GM18508 (cell line): ENCODE measurements around the gene HDAC4.

Experiments
- ATAC-seq: cut with Tn5 transposase; IDR thresholded peaks from one replicate; pipeline ENCODE4 v1.9.1; 2021; ENCODE audit warnings: moderate number of reproducible peaks; ENCODE audit not compliant: insufficient read depth, unreplicated experiment

Gene HDAC4

DNA sequence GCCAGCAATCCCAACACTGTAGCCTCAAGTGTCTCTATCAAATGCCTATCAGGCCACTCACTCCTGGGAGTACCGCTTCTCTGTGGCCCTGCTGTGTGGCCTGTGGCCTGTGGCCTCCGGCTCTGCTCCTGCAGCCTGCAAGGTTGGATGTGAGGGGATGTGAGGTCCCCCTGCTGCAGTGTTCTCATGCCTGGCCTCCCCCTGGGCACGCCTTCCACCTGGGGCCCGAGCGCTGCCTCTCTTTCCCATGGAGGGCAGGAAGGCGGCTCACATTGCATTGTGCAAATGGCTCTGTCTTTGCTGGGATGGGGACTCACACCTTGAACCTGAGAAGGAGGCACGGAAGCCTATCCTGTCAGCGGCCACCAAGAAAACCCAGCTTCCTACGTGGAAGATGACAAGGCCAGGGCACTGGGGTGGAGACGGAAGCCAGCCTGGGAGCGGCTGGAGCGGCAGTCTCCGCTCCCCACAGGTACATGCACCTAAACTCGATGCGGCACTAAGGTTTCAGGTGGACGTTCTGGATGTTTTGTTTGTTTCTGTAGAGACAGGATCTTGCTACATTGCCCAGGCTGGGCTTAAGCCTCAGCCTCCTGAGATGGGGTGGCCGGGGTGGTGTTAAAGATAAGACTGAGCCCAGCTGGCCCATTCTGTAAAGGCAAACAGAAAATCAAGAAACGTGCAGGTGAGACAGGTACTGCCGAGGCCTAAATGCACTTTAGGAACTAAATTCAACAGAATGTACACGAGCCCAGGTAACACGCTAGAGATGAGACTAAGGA lies 140.1 kb downstream of the HDAC4 start:
- ATAC-seq = no peak

DNA sequence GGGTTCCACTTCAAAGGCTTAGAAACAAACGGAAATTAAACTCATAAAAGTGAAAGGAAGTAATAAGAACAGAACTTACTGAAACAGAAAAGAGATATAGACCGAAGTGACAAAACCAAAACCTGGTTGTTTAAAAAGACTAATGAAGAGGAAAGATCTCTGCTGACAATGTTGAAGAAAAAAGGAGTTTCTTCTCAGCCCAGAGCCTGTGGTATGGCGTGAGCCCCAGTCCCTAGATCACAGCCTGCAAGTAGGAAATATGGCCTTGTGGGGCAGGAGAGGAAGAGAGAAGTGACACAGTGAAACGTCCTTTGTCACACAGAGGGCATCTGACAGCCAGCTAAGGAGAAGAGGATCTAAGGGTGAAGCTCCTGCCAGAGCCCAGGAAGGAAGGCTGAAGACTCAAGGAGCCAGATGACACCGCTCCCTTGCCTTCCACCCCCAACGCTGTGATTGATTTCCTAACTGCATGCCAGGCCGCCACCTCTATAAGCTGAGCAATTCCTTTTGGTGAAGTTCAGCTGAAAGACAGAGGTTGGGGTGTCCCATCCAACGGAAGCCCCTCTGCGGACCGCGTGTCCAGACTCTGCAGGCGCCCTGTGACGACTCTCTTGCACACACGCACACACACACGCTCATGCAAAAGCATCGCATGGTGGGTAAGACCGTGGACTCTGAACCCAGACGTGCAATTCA lies 141.1 kb downstream of the HDAC4 start:
- no peak for ATAC-seq

DNA sequence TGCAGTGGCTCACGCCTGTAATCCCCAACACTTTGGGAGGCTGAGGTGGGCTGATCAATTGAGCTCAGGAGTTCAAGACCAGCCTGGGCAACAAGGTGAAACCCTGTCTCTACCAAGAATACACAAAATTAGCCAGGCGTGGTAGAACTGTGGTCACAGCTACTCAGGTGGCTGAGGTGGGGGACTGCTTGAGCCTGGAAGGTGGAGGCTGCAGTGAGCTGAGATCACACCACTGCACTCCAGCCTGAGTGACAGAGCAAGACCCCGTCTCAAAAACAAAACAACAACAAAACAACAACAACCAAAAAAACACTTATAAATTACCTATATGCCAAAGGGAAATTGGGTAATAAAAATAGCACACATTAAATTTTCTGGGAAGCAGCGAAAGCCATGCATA lies 141.6 kb downstream of the HDAC4 start:
- no peak for ATAC-seq

DNA sequence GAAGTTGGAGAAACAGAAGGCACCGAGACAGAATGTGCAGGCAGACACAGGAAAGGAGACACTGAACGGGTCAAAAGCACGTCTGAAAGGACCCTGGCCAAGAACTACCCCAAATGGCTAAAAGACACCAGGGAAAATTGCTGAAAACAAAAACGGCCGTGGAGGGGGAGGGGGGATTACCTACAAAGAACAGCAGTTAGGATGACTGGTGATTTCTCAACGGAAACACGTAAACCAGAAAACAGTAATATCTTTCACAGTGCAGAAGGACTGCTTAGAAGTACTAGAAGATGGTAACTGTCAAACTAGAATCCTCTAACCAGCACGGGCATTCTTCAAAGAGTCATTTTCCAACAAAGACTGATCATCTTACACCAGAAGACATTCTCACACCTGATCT lies 142.6 kb downstream of the HDAC4 start:
- ATAC-seq = no peak

DNA sequence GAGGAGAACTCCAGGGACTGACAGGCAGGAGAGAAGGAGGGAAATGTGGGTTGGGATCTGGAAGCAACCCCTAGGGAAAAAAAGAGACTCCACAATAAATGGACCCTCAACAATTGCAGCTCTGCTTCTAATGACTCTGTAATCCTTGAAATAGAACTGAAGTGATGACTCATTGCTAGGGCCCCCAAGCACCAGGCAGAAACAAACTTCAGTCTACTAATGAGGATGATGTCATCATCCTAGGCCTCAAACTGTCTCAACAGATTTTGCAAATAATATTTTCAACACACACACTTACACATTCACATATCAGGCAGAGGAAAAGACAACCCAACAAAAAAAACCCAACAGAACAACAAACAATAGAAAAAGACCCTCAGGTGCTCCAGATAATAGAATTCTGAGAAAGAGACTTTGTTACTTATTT lies 143.3 kb downstream of the HDAC4 start:
- no peak for ATAC-seq

DNA sequence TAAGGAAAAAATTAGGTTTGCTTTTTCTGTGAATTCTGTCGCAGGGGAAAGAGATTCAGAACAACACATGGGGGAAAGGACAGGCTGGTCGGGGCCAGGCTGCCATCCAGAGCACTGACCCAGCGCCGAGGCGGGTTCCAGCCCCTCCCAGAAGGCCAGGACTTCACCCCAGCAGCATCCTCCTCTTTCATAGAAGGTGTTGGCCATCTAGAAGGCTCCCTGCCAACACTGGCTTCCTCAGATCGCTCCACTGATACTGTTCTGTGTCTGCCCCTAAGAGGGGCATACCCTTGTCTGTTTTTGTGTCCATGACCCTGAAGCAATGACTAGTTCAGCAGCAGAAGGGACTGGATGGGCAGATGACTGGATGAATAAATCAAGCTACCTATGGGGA lies 144.5 kb downstream of the HDAC4 start:
- no peak for ATAC-seq

DNA sequence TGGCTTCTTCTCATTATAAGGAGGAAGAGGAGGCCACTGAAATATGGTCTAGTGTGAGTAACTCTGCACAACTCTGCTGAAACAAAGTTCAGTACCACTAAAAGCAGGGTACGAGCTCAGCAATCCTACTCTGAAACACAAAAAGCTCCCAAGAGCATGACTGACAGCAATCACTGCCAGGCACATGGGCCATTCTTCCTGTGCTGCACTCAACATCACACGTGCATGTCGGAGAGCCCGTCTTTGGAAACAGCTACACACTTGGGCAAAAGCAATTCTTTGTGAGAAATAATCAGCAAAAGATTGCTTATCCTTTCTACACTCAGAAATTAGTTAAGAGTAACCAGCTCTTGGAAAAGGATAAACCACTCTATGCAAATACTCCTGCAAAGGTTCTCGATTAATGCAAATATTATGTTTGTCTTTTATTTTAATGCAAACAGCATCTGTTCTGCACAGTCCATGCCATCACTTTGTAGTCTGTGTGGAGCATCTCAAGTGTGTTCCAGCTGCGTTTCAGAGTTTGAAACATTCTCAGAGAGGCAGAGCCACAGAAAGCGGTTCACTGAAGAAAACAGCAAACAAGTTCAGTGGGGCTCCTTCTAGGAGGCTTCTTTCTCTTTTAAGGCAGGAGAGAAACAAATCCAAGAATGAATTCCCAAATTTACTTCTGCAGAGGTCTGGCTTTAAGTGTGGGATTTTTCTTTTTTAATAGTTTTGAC lies 145.0 kb downstream of the HDAC4 start:
- no peak for ATAC-seq

DNA sequence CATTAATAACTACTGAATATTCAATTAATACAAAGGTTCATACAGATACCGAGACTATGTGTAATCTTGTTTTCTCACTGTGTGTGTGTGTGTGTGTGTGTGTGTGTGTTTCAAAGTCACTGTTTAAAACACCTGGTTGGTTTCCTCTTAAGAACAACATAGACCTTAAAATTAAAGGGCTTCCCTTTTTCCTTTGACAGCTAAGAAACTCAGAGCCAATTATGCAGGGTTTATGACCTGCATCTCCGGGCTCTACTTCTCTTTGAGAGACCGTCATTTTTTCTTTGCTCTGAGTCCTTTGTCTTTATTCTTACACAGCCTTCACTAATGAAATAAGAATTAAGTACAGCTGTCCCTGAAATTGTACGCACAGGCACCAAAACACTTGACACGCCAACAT lies 145.6 kb downstream of the HDAC4 start:
- ATAC-seq = no peak

GRCh38 chr2:239253701-239254436 lies 147.0 kb downstream of the HDAC4 start:
- no peak for ATAC-seq

DNA sequence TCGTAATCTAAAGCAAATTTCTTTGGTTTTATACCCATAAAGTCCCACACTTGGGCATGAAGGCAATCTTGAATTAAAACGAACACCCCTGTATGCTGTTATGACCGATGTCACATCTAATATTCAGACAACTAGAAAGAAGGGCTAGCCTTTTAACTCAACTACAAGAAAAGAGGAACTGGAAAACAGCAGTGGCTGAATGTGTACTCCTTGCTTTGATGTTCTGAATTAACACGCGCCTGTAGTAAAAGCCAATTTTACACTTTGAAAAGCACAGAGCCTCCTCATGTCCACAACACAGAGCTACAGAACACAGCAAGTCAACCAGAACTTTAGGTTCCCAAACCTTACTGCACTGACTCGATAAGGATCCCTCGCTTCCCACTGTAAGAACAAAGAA lies 147.6 kb downstream of the HDAC4 start:
- no peak for ATAC-seq

GRCh38 chr2:239252801-239253200 lies 148.0 kb downstream of the HDAC4 start:
- ATAC-seq = no peak

GRCh38 chr2:239252393-239252792 lies 148.4 kb downstream of the HDAC4 start:
- no peak for ATAC-seq

- ATAC-seq = no peak
These were observed 148.8 kb downstream of the HDAC4 start for GRCh38 chr2:239251971-239252370.

- no peak for ATAC-seq
These were observed 150.4 kb downstream of the HDAC4 start for GRCh38 chr2:239250216-239251081.

- ATAC-seq = no peak
These were observed 151.0 kb downstream of the HDAC4 start for GRCh38 chr2:239249776-239250175.

- ATAC-seq = no peak
These were observed 151.8 kb downstream of the HDAC4 start for GRCh38 chr2:239249048-239249447.

DNA sequence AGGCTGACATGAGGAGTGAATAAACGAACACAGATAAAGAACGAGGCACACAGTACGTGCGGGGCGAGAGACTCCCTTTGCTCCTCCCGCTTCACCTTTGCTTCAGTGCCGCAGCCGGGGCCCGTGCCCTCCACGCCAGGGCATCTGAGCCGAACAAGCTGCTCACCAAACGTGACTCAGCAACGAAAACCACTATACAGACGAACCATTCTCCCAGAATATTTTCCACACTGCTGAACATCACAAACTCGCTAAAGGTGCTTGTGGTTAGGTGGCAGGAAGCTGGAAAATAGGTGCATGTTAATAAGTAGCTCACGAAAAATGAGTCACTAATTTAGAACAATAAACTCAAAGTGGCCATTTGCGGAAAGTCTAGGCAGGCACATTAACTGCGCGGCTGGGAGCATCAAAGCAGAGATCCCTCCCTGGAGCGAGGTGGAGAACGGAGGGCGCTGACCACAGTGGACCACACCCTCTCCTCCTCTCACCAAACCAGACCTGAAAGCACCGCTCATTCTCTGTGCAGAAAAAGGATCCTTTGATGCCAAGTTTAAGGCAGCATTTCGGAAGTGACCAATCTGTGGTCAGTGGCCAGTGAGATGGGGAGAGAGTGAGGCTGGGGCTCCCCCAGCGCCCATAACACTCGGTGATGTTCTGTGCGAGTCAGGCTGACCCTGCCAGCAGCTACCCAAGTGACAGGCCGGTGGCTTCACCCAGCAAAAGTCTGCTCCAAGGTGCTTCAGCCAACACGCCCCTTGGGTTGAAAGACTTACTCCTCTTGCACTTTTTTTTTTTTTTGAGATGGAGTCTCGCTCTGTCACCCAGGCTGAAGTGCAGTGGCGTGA lies 153.2 kb downstream of the HDAC4 start:
- ATAC-seq = no peak

GRCh38 chr2:239246723-239247122 lies 154.1 kb downstream of the HDAC4 start:
- no peak for ATAC-seq
